Measurements from ENCODE around the gene KCTD5.
"Not testable (repeated sequence)": the region's sequence is repeated elsewhere in the genome, so short reads cannot be mapped to it uniquely, and the experiment has no call there.

Gene KCTD5

GRCh38 chr16:2682209-2683021 lies at the start of gene KCTD5:
Gene KCTD5, plus strand, starts transcription at chr16:2682523. Its CDS starts 26 bp downstream, at chr16:2682549.
- TF ChIP-seq GATA1 (IDR thresholded peaks at IDR 0.05; ENCODE audit: low read depth, low read length), result no peak
- peak; percentile 94 for TF ChIP-seq POLR2A (IDR thresholded peaks at IDR 0.05; ENCODE audit: low read length)
- DNase-seq, result peak; percentile 98

GRCh38 chr16:2639071-2639721 lies 43.1 kb upstream of the KCTD5 start:
- DNase-seq, result not testable (repeated sequence)

- not testable (repeated sequence) for DNase-seq
Measured at GRCh38 chr16:2639722-2640072, 42.6 kb upstream of the KCTD5 start.

- not testable (repeated sequence) for DNase-seq
Measured at GRCh38 chr16:2642561-2642960, 39.8 kb upstream of the KCTD5 start.

- DNase-seq, result not testable (repeated sequence)
Measured at GRCh38 chr16:2644754-2645453, 37.4 kb upstream of the KCTD5 start.

GRCh38 chr16:2651268-2651871 lies 31.0 kb upstream of the KCTD5 start:
- DNase-seq, result not testable (repeated sequence)

GRCh38 chr16:2653915-2654314 lies 28.4 kb upstream of the KCTD5 start:
- DNase-seq, result not testable (repeated sequence)

GRCh38 chr16:2654949-2655348 lies 27.4 kb upstream of the KCTD5 start:
- DNase-seq, result not testable (repeated sequence)

GRCh38 chr16:2656985-2657384 lies 25.3 kb upstream of the KCTD5 start:
- TF ChIP-seq POLR2A (IDR thresholded peaks at IDR 0.05; ENCODE audit: low read length) (no peak), GATA1 (IDR thresholded peaks at IDR 0.05; ENCODE audit: low read depth, low read length) (no peak)
- no peak for DNase-seq

GRCh38 chr16:2657803-2658202 lies 24.5 kb upstream of the KCTD5 start:
- not testable (repeated sequence) for DNase-seq

GRCh38 chr16:2659560-2659959 lies 22.8 kb upstream of the KCTD5 start:
- DNase-seq, result not testable (repeated sequence)

GRCh38 chr16:2660014-2660662 lies 22.2 kb upstream of the KCTD5 start:
- not testable (repeated sequence) for DNase-seq
- TF ChIP-seq POLR2A (IDR thresholded peaks at IDR 0.05; ENCODE audit: low read length), result peak; percentile 9

GRCh38 chr16:2660755-2661373 lies 21.5 kb upstream of the KCTD5 start:
- peak in 1 of 2 experiments; percentile 26 for DNase-seq
- peak; percentile 22 for TF ChIP-seq POLR2A (IDR thresholded peaks at IDR 0.05; ENCODE audit: low read length)

GRCh38 chr16:2663553-2664546 lies 18.5 kb upstream of the KCTD5 start:
- DNase-seq, result peak; percentile 51 to 72
- TF ChIP-seq POLR2A (IDR thresholded peaks at IDR 0.05; ENCODE audit: low read length) (no peak), GATA1 (IDR thresholded peaks at IDR 0.05; ENCODE audit: low read depth, low read length) (no peak)
